Raji (cell line): ENCODE data around the gene C3orf18.

Experiments used
- POLR2A ChIP-seq: IDR thresholded peaks from 2 replicates; pipeline ENCODE4 v1.6.1; 2011; ENCODE audit warnings: low read depth, low read length, control low read depth; ENCODE audit not compliant: insufficient read depth

C3orf18 gene

GRCh38 chr3:50572801-50573371 is 5.3 kb upstream of the C3orf18 start:
- no peak for TF ChIP-seq POLR2A

GRCh38 chr3:50572158-50572557 is 4.6 kb upstream of the C3orf18 start:
- TF ChIP-seq POLR2A = no peak

- TF ChIP-seq POLR2A = no peak
Measured at GRCh38 chr3:50571486-50571885, 3.9 kb upstream of the C3orf18 start.

GRCh38 chr3:50570508-50571279 is 3.1 kb upstream of the C3orf18 start:
- TF ChIP-seq POLR2A = no peak

- TF ChIP-seq POLR2A = peak; percentile 64
Measured at GRCh38 chr3:50568947-50569749, 1.6 kb upstream of the C3orf18 start, which contains the start of gene HEMK1. Gene HEMK1, plus strand, starts transcription at chr3:50569522. Its CDS starts 1,583 bp downstream, at chr3:50571105.

GRCh38 chr3:50567011-50567385 is 549 bp downstream of the C3orf18 start:
- TF ChIP-seq POLR2A = no peak

GRCh38 chr3:50564321-50564720 is 3.2 kb downstream of the C3orf18 start:
- TF ChIP-seq POLR2A = no peak

- TF ChIP-seq POLR2A = no peak
Measured at GRCh38 chr3:50563867-50564266, 3.7 kb downstream of the C3orf18 start.

GRCh38 chr3:50562861-50563260 is 4.7 kb downstream of the C3orf18 start:
- TF ChIP-seq POLR2A = no peak

- TF ChIP-seq POLR2A = no peak
Measured at GRCh38 chr3:50559702-50560101, 7.8 kb downstream of the C3orf18 start.

- TF ChIP-seq POLR2A = no peak
Measured at GRCh38 chr3:50557915-50558314, 9.6 kb downstream of the C3orf18 start.

GRCh38 chr3:50557106-50557505 is 10.4 kb downstream of the C3orf18 start:
- no peak for TF ChIP-seq POLR2A

GRCh38 chr3:50554553-50554952 is 13.0 kb downstream of the C3orf18 start:
- TF ChIP-seq POLR2A = no peak

GRCh38 chr3:50552598-50552997 is 14.9 kb downstream of the C3orf18 start:
- TF ChIP-seq POLR2A = no peak

- TF ChIP-seq POLR2A = no peak
Measured at GRCh38 chr3:50551681-50552435, 15.7 kb downstream of the C3orf18 start.
